Vagina (tissue), 2 donors: ENCODE results near the gene TADA2A. TPM values are rescaled to one million over a fixed set of nuclear protein-coding genes. Genes with fewer than 3 reads are reported as not detected.

Experiments
- DNase-seq, 2 donors: peaks; one replicate each; pipeline ENCODE4 v3.0.0-alpha.2; 2017; ENCODE audit errors: extremely low spot score in 2 of 2
- H3K27ac ChIP-seq: fragments of 200-600 bp; sonication (generic); one replicate; pipeline ENCODE4 v1.5.1; 2019
- H3K27me3 ChIP-seq: fragments of 200-600 bp; sonication (generic); one replicate; pipeline ENCODE4 v1.5.1; 2019
- H3K36me3 ChIP-seq, 2 donors: fragments of 200-600 bp; sonication (generic); one replicate each; pipeline ENCODE4 v1.5.1; 2017 to 2019
- H3K4me1 ChIP-seq: fragments of 200-600 bp; sonication (generic); one replicate; pipeline ENCODE4 v1.5.1; 2019
- H3K4me3 ChIP-seq, 2 donors: fragments of 200-600 bp; sonication (generic); 1 replicate in 1 of 2; 2 replicates in 1 of 2; pipeline ENCODE4 v1.5.1; 2016 to 2019
- H3K9me3 ChIP-seq: fragments of 200-600 bp; sonication (generic); one replicate; pipeline ENCODE4 v1.5.1; 2019
- POLR2A ChIP-seq, 2 donors: fragments of 450-650 bp; IDR thresholded peaks; one replicate each; pipeline ENCODE4 v1.6.1; 2017; ENCODE audit warnings: antibody characterized with exemption in 2 of 2, mild to moderate bottlenecking in 2 of 2, moderate library complexity in 2 of 2
- POLR2AphosphoS5 ChIP-seq, 2 donors: sonication (generic); formaldehyde crosslinking; IDR thresholded peaks; one replicate each; pipeline ENCODE4 v1.9.0; 2017; ENCODE audit warnings: antibody characterized with exemption in 2 of 2, mild to moderate bottlenecking in 2 of 2, low read depth in 1 of 2; ENCODE audit not compliant: insufficient read depth in 1 of 2
- intact Hi-C: fragments of 100-400 bp; cut with DNase I; formaldehyde crosslinking; loops from one replicate; pipeline ENCODE4 v1.15.1; 2023
- total RNA-seq: library from RNA; depleted of rRNA; stranded (reverse); fragments of >200 nt; gene quantifications from one replicate; pipeline ENCODE4 v1.2.3, GENCODE V29; 2016
- TF ChIP-seq, protein P1 (sequence below), 3 experiments: fragments of 450-650 bp in 2 of 3; fragments of 200-600 bp in 1 of 3; sonication (generic) in 1 of 3; IDR thresholded peaks; one replicate each; pipeline ENCODE4 v1.5.1; 2017 to 2019; ENCODE audit warnings: antibody characterized with exemption in 3 of 3, mild to moderate bottlenecking in 2 of 3, moderate library complexity in 2 of 3

The TADA2A gene
- total RNA-seq, 1 donor from 2014 or later, result 44.2 TPM

DNA sequence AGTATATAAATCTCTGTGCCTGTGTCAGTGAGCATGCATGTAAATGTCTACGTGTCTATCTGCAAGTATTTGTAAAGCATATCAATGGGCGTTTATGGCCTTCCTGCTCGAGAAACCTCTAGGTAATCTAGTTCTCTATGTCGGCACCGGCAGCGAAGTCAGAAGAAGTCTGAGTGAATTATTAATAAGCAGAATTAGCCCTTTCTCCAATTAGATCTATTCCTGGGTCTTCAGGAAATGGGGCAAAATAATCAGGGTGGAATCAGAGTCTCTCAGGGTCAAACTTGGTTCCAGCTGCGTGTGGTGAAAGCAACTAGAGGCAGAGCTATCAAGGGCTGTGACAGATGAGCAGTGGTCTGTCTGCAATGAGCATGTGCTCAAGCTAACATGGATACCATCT, 31.0 kb upstream of the TADA2A start, which contains the start of gene C17orf78:
Gene C17orf78 (plus strand): TSS at position 280 of the 400 bp plus-strand sequence. CDS start 108 bp downstream, at position 388.
- H3K9me3 ChIP-seq, result no peaks in the 10 kb centered on the region
- DNase-seq, result no peak
- TF ChIP-seq, protein P1, sequence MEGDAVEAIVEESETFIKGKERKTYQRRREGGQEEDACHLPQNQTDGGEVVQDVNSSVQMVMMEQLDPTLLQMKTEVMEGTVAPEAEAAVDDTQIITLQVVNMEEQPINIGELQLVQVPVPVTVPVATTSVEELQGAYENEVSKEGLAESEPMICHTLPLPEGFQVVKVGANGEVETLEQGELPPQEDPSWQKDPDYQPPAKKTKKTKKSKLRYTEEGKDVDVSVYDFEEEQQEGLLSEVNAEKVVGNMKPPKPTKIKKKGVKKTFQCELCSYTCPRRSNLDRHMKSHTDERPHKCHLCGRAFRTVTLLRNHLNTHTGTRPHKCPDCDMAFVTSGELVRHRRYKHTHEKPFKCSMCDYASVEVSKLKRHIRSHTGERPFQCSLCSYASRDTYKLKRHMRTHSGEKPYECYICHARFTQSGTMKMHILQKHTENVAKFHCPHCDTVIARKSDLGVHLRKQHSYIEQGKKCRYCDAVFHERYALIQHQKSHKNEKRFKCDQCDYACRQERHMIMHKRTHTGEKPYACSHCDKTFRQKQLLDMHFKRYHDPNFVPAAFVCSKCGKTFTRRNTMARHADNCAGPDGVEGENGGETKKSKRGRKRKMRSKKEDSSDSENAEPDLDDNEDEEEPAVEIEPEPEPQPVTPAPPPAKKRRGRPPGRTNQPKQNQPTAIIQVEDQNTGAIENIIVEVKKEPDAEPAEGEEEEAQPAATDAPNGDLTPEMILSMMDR (IDR thresholded peaks at IDR 0.05), result no peak
- TF ChIP-seq POLR2A (IDR thresholded peaks at IDR 0.05) (no peak), POLR2AphosphoS5 (IDR thresholded peaks at IDR 0.05; ENCODE audit: insufficient read depth in 1 of 2, low read depth in 1 of 2) (no peak)
- H3K27ac ChIP-seq, result no peak within 1 kb of the TSS
- H3K27me3 ChIP-seq, result no peaks in the 10 kb centered on the region
- H3K4me1 ChIP-seq, result no peaks in the 10 kb centered on the region
- intact Hi-C loops, result no loop called here
- H3K4me3 ChIP-seq, result no peak within 1 kb of the TSS
- H3K36me3 ChIP-seq, result no peaks in the 10 kb centered on the region

DNA sequence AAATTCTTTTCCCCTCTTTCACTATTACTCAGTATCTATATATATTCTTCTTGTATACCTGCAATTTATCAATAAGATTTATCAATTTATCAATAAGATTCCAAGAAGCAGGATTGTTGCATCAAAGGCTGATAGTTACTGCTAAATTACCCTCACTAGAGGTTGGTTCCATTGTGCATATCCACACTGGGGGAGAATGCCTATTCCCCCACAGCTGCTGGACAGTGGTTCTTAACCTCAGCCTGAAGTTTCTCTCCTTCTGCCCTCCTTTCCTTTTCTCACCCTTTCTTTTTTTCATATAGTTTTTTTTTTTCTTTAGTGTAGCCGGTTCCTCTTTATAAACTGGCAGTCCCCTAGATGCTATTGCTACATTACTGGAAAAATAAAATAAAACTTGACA, 24.6 kb upstream of the TADA2A start:
- no peaks in the 10 kb centered on the region for H3K27me3 ChIP-seq
- H3K27ac ChIP-seq, result no peak overlapping the region
- no peak for DNase-seq
- TF ChIP-seq POLR2AphosphoS5 (IDR thresholded peaks at IDR 0.05; ENCODE audit: insufficient read depth in 1 of 2, low read depth in 1 of 2), result no peak
- TF ChIP-seq, protein P1 (IDR thresholded peaks at IDR 0.05), result no peak
- no peak for TF ChIP-seq POLR2A (IDR thresholded peaks at IDR 0.05)
- H3K9me3 ChIP-seq, result no peaks in the 10 kb centered on the region
- no peaks in the 10 kb centered on the region for H3K4me1 ChIP-seq
- intact Hi-C loops, result no loop called here
- H3K4me3 ChIP-seq, result no peak overlapping the region
- no peaks in the 10 kb centered on the region for H3K36me3 ChIP-seq

DNA sequence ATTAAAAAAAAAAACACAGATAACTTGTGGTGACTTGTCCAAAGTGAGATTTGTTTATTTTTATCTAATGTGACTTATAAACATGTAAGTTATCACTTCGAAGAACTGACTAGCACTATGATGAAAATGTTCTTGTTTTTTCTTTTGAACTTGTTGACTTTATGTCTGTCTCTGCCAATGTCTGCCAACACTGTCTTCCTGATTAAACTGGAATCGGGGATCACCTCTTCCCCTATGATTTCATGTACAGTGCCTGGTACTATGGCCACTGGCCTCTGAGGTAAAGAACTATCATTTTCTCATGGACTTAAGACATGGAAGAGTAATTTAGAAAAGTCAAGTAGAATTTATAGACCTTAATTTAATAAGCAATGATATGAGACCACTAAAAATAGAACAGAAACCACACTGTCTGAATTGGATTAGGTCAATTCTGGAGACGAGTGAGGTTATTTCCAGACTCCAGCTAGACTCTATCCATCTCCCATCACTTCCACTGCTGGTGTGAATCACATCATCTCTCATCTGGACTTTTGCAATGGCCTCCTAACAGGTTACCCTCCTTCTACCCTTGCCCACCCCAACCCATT, 22.0 kb upstream of the TADA2A start:
- Histone ChIP-seq H3K36me3 (no peaks in the 10 kb centered on the region), H3K27me3 (no peaks in the 10 kb centered on the region), H3K9me3 (no peaks in the 10 kb centered on the region), H3K4me1 (no peaks in the 10 kb centered on the region), H3K4me3 (no peak overlapping the region), H3K27ac (no peak overlapping the region)
- TF ChIP-seq, protein P1 (IDR thresholded peaks at IDR 0.05), result no peak
- TF ChIP-seq POLR2A (IDR thresholded peaks at IDR 0.05) (no peak), POLR2AphosphoS5 (IDR thresholded peaks at IDR 0.05; ENCODE audit: insufficient read depth in 1 of 2, low read depth in 1 of 2) (no peak)
- DNase-seq, result no peak
- intact Hi-C loops, result no loop called here

DNA sequence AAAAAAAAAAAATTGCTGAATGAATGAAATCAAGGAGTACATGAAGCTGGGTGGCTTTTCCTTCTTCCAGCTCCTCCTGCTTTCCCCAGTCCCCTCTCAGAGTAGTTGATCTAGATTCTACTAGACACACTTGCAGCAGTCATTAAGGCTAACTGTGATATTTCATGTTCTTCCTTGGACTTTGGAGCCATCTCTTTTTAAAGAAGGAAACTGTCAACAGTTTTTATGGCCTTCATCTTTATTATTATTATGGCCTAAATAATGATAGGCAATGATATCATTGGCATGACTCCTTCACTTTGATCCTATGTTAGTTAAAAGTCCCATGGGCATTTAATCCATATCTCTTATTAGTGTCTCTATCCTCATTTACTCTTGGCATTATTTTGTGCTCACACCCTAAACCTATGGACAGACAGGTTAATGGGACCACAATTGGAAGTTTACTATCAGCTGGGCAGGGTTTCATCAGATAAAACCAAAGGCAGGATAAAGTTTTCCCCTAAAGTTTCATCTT, 21.2 kb upstream of the TADA2A start:
- TF ChIP-seq POLR2A (IDR thresholded peaks at IDR 0.05) (no peak), POLR2AphosphoS5 (IDR thresholded peaks at IDR 0.05; ENCODE audit: insufficient read depth in 1 of 2, low read depth in 1 of 2) (no peak)
- TF ChIP-seq, protein P1 (IDR thresholded peaks at IDR 0.05), result no peak
- Histone ChIP-seq H3K27me3 (no peaks in the 10 kb centered on the region), H3K36me3 (no peaks in the 10 kb centered on the region), H3K9me3 (no peaks in the 10 kb centered on the region), H3K27ac (no peak overlapping the region), H3K4me3 (no peak overlapping the region), H3K4me1 (no peaks in the 10 kb centered on the region)
- intact Hi-C loops, result no loop called here
- DNase-seq, result no peak

DNA sequence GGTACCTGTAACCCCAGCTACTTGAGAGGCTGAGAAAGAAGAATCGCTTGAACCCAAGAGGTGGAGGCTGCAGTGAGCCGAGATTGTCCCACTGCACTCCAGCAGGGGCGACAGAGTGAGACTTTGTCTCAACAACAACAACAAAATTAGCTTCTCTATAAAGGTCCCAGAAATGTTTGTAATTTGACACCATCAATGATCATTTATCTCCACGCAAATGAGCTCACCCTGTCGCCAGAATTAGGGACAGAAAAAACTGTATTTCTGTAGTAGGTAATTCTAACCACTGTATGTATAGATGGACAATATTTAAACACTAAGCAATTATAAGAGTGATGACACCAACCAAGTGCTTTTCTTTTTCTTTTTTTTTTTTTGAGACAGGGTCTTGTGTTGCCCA, 20.2 kb upstream of the TADA2A start:
- Histone ChIP-seq H3K27ac (no peak overlapping the region), H3K4me1 (no peaks in the 10 kb centered on the region), H3K27me3 (no peaks in the 10 kb centered on the region), H3K9me3 (no peaks in the 10 kb centered on the region), H3K4me3 (no peak overlapping the region), H3K36me3 (no peaks in the 10 kb centered on the region)
- intact Hi-C loops, result no loop called here
- TF ChIP-seq, protein P1 (IDR thresholded peaks at IDR 0.05), result no peak
- TF ChIP-seq POLR2A (IDR thresholded peaks at IDR 0.05) (no peak), POLR2AphosphoS5 (IDR thresholded peaks at IDR 0.05; ENCODE audit: insufficient read depth in 1 of 2, low read depth in 1 of 2) (no peak)
- no peak for DNase-seq
